Trophoblast cell (in vitro differentiated cells and primary cell): ENCODE results near the gene VSIG1.

ENCODE experiments used
- DNase-seq, 2 donors: peaks; one replicate each; pipeline ENCODE4 v3.0.0-alpha.2; 2016
- H2AFZ ChIP-seq: 2 replicates; pipeline ENCODE4 v1.6.1; 2013; ENCODE audit warnings: low read length, moderate library complexity, mild to moderate bottlenecking; ENCODE audit not compliant: insufficient read depth, poor library complexity
- H2AK5ac ChIP-seq: 2 replicates; pipeline ENCODE4 v1.6.1; 2013; ENCODE audit warnings: mild to moderate bottlenecking, low read length
- H2BK120ac ChIP-seq: 2 replicates; pipeline ENCODE4 v1.6.1; 2013; ENCODE audit warnings: low read length, mild to moderate bottlenecking, moderate library complexity; ENCODE audit not compliant: insufficient read depth, poor library complexity
- H2BK12ac ChIP-seq: 2 replicates; pipeline ENCODE4 v1.6.1; 2013; ENCODE audit warnings: mild to moderate bottlenecking, low read length, moderate library complexity
- H2BK5ac ChIP-seq: 2 replicates; pipeline ENCODE4 v1.6.1; 2013; ENCODE audit warnings: low read length, low read depth, moderate library complexity, mild to moderate bottlenecking; ENCODE audit not compliant: poor library complexity
- H3K14ac ChIP-seq: 2 replicates; pipeline ENCODE4 v1.6.1; 2013; ENCODE audit warnings: mild to moderate bottlenecking, low read length
- H3K18ac ChIP-seq: 2 replicates; pipeline ENCODE4 v1.6.1; 2013; ENCODE audit warnings: mild to moderate bottlenecking, low read length
- H3K23ac ChIP-seq: 2 replicates; pipeline ENCODE4 v1.6.1; 2013; ENCODE audit warnings: low read length
- H3K27ac ChIP-seq: 2 replicates; pipeline ENCODE4 v1.5.1; 2013; ENCODE audit warnings: low read depth, mild to moderate bottlenecking, inconsistent platforms, low read length, moderate library complexity
- H3K27me3 ChIP-seq: 2 replicates; pipeline ENCODE4 v1.6.1; 2013; ENCODE audit warnings: inconsistent platforms, mild to moderate bottlenecking, low read length, moderate library complexity; ENCODE audit not compliant: insufficient read depth
- H3K36me3 ChIP-seq, 2 experiments: 1 replicate in 1 of 2; 2 replicates in 1 of 2; pipeline ENCODE4 v1.6.1; 2013; ENCODE audit warnings: low read length in 2 of 2, mild to moderate bottlenecking in 2 of 2, moderate library complexity in 1 of 2; ENCODE audit not compliant: insufficient read depth in 2 of 2, control insufficient read depth in 1 of 2
- H3K4ac ChIP-seq: 2 replicates; pipeline ENCODE4 v1.6.1; 2013; ENCODE audit warnings: low read depth, mild to moderate bottlenecking, low read length, moderate library complexity
- H3K4me1 ChIP-seq, 2 experiments: 1 replicate in 1 of 2; 2 replicates in 1 of 2; pipeline ENCODE4 v1.6.1; 2013; ENCODE audit warnings: low read length in 2 of 2, mild to moderate bottlenecking in 2 of 2, moderate library complexity in 1 of 2; ENCODE audit not compliant: insufficient read depth in 2 of 2, control insufficient read depth in 1 of 2
- H3K4me2 ChIP-seq: 2 replicates; pipeline ENCODE4 v1.6.1; 2013; ENCODE audit warnings: inconsistent platforms, mild to moderate bottlenecking, low read length, moderate library complexity
- H3K4me3 ChIP-seq: 2 replicates; pipeline ENCODE4 v1.5.1; 2013; ENCODE audit warnings: mild to moderate bottlenecking, low read depth, low read length, inconsistent platforms
- H3K79me1 ChIP-seq: one replicate; pipeline ENCODE4 v1.6.1; 2013; ENCODE audit warnings: low read length
- H3K79me2 ChIP-seq: 2 replicates; pipeline ENCODE4 v1.6.1; 2013; ENCODE audit warnings: low read length, mild to moderate bottlenecking; ENCODE audit not compliant: control insufficient read depth, insufficient read depth, poor library complexity
- H3K9ac ChIP-seq: 2 replicates; pipeline ENCODE4 v1.6.1; 2013; ENCODE audit warnings: mild to moderate bottlenecking, low read length
- H3K9me3 ChIP-seq: 2 replicates; pipeline ENCODE4 v1.6.1; 2013; ENCODE audit warnings: low read depth, mild to moderate bottlenecking, control low read depth, inconsistent platforms, low read length; ENCODE audit not compliant: insufficient read depth
- H4K12ac ChIP-seq: 2 replicates; pipeline ENCODE4 v1.6.1; 2013; ENCODE audit warnings: low read depth, mild to moderate bottlenecking, low read length, moderate library complexity
- H4K8ac ChIP-seq: 2 replicates; pipeline ENCODE4 v1.6.1; 2013; ENCODE audit warnings: low read depth, mild to moderate bottlenecking, low read length, moderate library complexity
- H4K91ac ChIP-seq: one replicate; pipeline ENCODE4 v1.6.1; 2013; ENCODE audit warnings: low read depth, mild to moderate bottlenecking, low read length, moderate library complexity
- WGBS: extraction: QIAGEN DNeasy Blood & Tissue Kit; methylation state at CpG from one replicate; pipeline ENCODE4 v1.1.7; 2013; ENCODE audit warnings: missing lambda C conversion rate; ENCODE audit not compliant: insufficient read length, insufficient coverage; ENCODE audit errors: extremely low coverage; 5-methylcytosine and 5-hydroxymethylcytosine counted together

The VSIG1 gene

DNA sequence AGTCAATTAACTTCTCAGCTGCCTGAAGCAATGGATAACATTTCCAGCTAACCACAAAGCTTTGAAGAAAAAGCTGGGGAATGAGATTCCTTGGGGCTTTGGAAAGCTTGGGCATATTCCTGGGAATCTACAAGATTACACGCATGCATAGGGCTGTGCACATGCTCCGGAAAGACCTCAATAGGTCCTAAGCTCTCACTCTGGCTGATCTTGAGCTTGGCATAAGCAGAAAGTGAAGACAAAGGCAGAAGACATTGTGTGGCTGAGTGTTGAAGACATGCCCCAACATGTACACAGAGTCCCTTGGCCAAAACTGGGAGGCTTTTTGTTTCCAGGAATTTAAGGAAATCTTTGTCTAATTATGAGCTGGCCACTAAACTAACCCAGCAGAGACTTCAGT is 77.9 kb downstream of the VSIG1 start:
- no peak overlapping the region for H3K4me2 ChIP-seq
- H3K14ac ChIP-seq, result no peak overlapping the region
- H4K8ac ChIP-seq, result no peak overlapping the region
- DNase-seq, result no peak
- H3K23ac ChIP-seq, result no peak overlapping the region
- H3K79me2 ChIP-seq, result no peaks in the 10 kb centered on the region
- peak overlapping the region; percentile 20 for H2BK120ac ChIP-seq
- H2BK5ac ChIP-seq, result no peak overlapping the region
- no peaks in the 10 kb centered on the region for H3K9me3 ChIP-seq
- H3K9ac ChIP-seq, result no peak overlapping the region
- H3K27ac ChIP-seq, result peak overlapping the region; percentile 25
- H3K4me3 ChIP-seq, result no peak overlapping the region
- no CpG with 5 or more reads among the region's 2 CpGs for WGBS
- no peak overlapping the region for H3K18ac ChIP-seq
- H2BK12ac ChIP-seq, result no peak overlapping the region
- H3K4me1 ChIP-seq, result peaks cover 0 to 4% of the 10 kb centered on the region in 2 experiments
- H3K27me3 ChIP-seq, result no peaks in the 10 kb centered on the region
- no peaks in the 10 kb centered on the region for H3K79me1 ChIP-seq
- no peak overlapping the region for H2AK5ac ChIP-seq
- H4K12ac ChIP-seq, result no peak overlapping the region
- H3K36me3 ChIP-seq, result no peaks in the 10 kb centered on the region
- H2AFZ ChIP-seq, result no peak overlapping the region
- no peak overlapping the region for H4K91ac ChIP-seq
- no peak overlapping the region for H3K4ac ChIP-seq

DNA sequence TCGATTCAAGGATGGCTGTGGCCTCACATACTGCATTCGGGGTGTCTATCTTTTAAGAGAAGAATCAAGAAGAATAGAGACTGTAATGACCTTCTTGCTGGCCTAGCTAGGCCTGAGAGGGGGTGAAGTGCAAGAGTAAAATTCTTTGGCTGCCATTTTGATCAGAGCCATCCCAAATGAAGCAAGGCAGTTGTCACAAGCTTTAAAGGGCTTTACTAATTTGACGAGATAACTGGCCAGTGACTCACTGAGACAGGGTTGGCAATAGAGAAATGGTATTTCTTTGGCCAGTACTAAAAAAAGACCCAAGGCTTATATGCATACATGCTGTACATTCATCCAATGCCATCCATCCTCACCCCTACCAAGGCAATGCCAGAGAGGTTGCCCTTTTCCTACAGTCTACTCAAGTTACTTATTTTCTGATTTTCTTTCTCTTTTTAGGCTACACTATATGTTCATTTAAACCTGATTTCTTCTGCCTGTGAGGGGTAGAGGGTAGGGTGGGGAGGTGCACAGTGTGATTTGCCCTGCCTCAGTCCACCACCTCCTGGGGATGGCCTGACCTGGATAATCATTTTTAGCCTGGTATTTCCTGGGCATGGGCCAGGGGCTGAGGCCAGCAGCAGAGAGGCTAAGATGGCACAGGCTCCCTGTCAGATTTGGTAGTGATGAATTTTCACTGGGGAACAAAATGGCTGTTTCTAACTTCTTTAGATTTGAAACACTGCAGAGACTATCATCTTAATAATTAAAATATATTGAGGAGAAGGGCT is 78.9 kb downstream of the VSIG1 start:
- H4K8ac ChIP-seq, result no peak overlapping the region
- H2BK120ac ChIP-seq, result no peak overlapping the region
- H2AK5ac ChIP-seq, result no peak overlapping the region
- no peaks in the 10 kb centered on the region for H3K36me3 ChIP-seq
- no peak overlapping the region for H3K4me3 ChIP-seq
- H3K4me2 ChIP-seq, result no peak overlapping the region
- no peak overlapping the region for H3K9ac ChIP-seq
- no peaks in the 10 kb centered on the region for H3K79me1 ChIP-seq
- no peak overlapping the region for H3K4ac ChIP-seq
- no peak overlapping the region for H3K18ac ChIP-seq
- peaks cover 0 to 4% of the 10 kb centered on the region in 2 experiments for H3K4me1 ChIP-seq
- DNase-seq, result no peak
- no peaks in the 10 kb centered on the region for H3K9me3 ChIP-seq
- no peaks in the 10 kb centered on the region for H3K79me2 ChIP-seq
- peak overlapping the region; percentile 40 for H2BK12ac ChIP-seq
- no peak overlapping the region for H2BK5ac ChIP-seq
- no peak overlapping the region for H3K27ac ChIP-seq
- no peak overlapping the region for H2AFZ ChIP-seq
- no peak overlapping the region for H4K12ac ChIP-seq
- H3K14ac ChIP-seq, result no peak overlapping the region
- peak overlapping the region; percentile 14 for H4K91ac ChIP-seq
- WGBS, result no CpG with 5 or more reads among the region's 3 CpGs
- H3K23ac ChIP-seq, result no peak overlapping the region
- no peaks in the 10 kb centered on the region for H3K27me3 ChIP-seq

- peaks cover 0 to 4% of the 10 kb centered on the region in 2 experiments for H3K4me1 ChIP-seq
- no peak overlapping the region for H4K12ac ChIP-seq
- no peak overlapping the region for H3K4ac ChIP-seq
- no peak for DNase-seq
- H3K23ac ChIP-seq, result no peak overlapping the region
- no peak overlapping the region for H3K14ac ChIP-seq
- WGBS, result no CpG with 5 or more reads among the region's 2 CpGs
- H3K4me3 ChIP-seq, result no peak overlapping the region
- H2AFZ ChIP-seq, result no peak overlapping the region
- no peaks in the 10 kb centered on the region for H3K79me2 ChIP-seq
- H2AK5ac ChIP-seq, result no peak overlapping the region
- H3K36me3 ChIP-seq, result no peaks in the 10 kb centered on the region
- no peaks in the 10 kb centered on the region for H3K27me3 ChIP-seq
- H3K9ac ChIP-seq, result no peak overlapping the region
- H3K9me3 ChIP-seq, result no peaks in the 10 kb centered on the region
- no peak overlapping the region for H4K8ac ChIP-seq
- H2BK12ac ChIP-seq, result no peak overlapping the region
- H2BK5ac ChIP-seq, result no peak overlapping the region
- H2BK120ac ChIP-seq, result no peak overlapping the region
- H3K4me2 ChIP-seq, result no peak overlapping the region
- no peaks in the 10 kb centered on the region for H3K79me1 ChIP-seq
- H3K18ac ChIP-seq, result no peak overlapping the region
- no peak overlapping the region for H4K91ac ChIP-seq
- H3K27ac ChIP-seq, result no peak overlapping the region
Observed at GRCh38 chrX:108126661-108127060, 81.8 kb downstream of the VSIG1 start.

DNA sequence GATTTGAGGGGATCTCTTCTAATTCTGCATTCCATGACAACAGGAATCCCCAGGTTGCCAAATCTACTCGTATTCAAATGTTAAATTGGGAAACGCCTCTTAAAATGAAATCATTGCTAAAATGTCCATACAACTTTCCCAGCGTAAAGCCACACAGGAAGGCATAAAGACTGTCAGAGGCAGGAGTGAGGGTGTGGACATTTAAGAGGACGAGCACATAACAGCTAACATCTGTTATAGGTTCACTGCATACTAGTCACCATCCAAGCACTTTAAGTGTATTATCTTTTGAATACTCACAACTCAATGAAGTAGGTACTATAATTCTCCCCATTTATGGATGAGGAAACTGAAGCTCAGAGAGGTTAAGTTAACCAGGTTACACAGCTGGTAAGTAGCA is 82.3 kb downstream of the VSIG1 start:
- Histone ChIP-seq H3K9me3 (no peaks in the 10 kb centered on the region), H2BK120ac (no peak overlapping the region), H3K4me2 (no peak overlapping the region), H3K23ac (no peak overlapping the region), H3K27ac (no peak overlapping the region), H3K36me3 (no peaks in the 10 kb centered on the region), H3K79me1 (no peaks in the 10 kb centered on the region), H4K8ac (no peak overlapping the region), H3K4me3 (no peak overlapping the region), H3K27me3 (no peaks in the 10 kb centered on the region), H2AFZ (no peak overlapping the region), H4K91ac (no peak overlapping the region), H4K12ac (no peak overlapping the region), H3K4ac (no peak overlapping the region), H3K18ac (no peak overlapping the region), H2AK5ac (no peak overlapping the region), H2BK12ac (no peak overlapping the region), H3K4me1 (peaks cover 0 to 4% of the 10 kb centered on the region in 2 experiments), H3K14ac (no peak overlapping the region), H2BK5ac (no peak overlapping the region), H3K9ac (no peak overlapping the region), H3K79me2 (no peaks in the 10 kb centered on the region)
- WGBS, result no CpG with 5 or more reads among the region's 4 CpGs
- no peak for DNase-seq
